ENCODE results near the gene PCDHA2. TPM values are rescaled to one million over a fixed set of nuclear protein-coding genes. Genes with fewer than 3 reads are reported as not detected.
A peak's percentile ranks its signal among the peaks of the same experiment; 100 is the strongest.
"Not testable (repeated sequence)": the region's sequence is repeated elsewhere in the genome, so short reads cannot be mapped to it uniquely, and the experiment has no call there.

The PCDHA2 gene
- total RNA-seq, 1 donor from 2014 or later: not detected

DNA sequence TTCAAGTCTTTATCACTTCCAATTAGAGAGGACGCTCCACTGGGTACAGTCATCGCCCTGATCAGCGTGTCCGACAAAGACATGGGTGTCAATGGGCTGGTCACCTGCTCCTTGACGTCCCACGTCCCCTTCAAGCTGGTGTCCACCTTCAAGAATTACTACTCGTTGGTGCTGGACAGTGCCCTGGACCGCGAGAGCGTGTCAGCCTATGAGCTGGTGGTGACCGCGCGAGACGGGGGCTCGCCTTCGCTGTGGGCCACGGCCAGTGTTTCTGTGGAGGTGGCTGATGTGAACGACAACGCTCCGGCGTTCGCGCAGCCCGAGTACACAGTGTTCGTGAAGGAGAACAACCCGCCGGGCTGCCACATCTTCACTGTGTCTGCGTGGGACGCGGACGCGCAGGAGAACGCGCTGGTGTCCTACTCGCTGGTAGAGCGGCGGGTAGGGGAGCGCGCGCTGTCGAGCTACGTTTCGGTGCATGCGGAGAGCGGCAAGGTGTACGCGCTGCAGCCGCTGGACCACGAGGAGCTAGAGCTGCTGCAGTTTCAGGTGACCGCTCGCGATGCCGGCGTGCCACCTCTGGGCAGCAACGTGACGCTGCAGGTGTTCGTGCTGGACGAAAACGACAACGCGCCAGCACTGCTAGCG, 13.7 kb downstream of the PCDHA2 start:
- ATAC-seq; intact Hi-C loops (cut with DNase I): not testable (repeated sequence)
- peak; percentile 55 for DNase-seq (ENCODE audit: missing footprints)

DNA sequence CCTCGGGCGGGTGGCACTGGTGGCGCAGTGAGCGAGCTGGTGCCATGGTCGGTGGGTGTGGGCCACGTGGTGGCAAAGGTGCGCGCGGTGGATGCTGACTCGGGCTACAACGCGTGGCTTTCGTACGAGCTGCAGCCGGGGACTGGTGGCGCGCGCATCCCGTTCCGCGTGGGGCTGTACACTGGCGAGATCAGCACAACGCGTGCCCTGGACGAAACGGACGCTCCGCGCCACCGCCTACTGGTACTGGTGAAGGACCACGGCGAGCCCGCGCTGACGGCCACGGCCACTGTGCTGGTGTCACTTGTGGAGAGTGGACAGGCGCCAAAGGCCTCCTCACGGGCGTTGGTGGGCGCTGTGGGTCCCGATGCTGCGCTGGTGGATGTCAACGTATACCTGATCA, 14.2 kb downstream of the PCDHA2 start:
- DNase-seq (ENCODE audit: missing footprints) (no peak), ATAC-seq (no peak)
- intact Hi-C loops (cut with DNase I): no loop called here

DNA sequence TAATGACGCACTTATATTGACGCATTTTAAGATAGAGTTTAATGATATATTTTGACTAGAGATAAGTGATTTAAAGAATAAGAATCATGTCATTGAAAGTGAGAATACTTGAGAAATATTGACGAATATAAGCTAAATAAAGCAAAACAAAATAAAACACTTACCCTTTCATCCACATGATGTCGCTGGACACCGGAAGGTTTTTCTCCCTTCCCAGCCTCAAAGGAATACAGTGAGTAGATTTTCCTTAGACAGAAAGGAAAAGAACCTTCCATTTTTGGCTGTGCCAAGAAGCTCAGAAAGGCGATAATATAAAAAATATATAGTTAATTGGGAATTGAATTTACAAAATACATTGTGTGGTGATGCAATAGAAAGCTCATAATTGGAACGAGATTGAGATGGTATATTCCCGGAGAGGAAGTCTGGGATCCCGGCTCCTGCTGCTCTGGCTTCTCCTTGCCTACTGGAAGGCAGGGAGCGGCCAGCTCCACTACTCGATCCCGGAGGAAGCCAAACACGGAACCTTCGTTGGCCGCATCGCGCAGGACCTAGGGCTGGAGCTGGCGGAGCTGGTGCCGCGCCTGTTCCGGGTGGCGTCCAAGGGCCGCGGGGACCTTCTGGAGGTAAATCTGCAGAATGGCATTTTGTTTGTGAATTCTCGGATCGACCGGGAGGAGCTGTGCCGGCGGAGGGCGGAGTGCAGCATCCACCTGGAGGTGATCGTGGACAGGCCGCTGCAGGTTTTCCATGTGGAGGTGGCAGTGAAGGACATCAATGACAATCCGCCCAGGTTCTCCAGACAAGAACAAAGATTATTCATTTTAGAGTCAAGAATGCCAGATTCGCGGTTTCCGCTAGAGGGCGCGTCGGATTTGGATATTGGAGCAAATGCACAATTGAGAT, 27.0 kb downstream of the PCDHA2 start, which contains the start of gene PCDHA5:
Gene PCDHA5, plus strand, starts transcription at position 239 of the 906 bp plus-strand sequence.
- intact Hi-C loops (cut with DNase I): no loop called here
- ATAC-seq (no peak), DNase-seq (ENCODE audit: missing footprints) (peak; percentile 54)

DNA sequence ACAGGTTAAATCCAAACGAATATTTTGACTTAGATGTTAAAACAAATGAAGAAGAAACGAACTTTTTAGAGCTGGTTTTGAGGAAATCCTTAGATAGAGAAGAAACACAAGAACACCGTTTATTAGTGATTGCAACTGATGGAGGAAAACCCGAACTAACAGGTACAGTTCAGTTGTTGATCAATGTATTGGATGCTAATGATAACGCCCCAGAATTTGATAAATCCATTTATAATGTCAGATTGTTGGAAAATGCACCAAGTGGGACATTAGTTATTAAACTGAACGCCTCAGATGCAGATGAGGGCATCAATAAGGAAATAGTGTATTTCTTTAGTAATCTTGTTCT, 27.6 kb downstream of the PCDHA2 start:
- intact Hi-C loops (cut with DNase I): no loop called here
- DNase-seq (ENCODE audit: missing footprints): no peak
- no peak for ATAC-seq

DNA sequence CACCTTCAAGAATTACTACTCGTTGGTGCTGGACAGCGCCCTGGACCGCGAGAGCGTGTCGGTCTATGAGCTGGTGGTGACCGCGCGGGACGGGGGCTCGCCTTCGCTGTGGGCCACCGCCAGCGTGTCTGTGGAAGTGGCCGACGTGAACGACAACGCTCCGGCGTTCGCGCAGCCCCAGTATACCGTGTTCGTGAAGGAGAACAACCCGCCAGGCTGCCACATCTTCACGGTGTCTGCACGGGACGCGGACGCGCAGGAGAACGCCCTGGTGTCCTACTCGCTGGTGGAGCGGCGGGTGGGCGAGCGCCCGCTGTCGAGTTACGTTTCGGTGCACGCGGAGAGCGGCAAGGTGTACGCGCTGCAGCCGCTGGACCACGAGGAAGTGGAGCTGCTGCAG, 28.3 kb downstream of the PCDHA2 start:
- DNase-seq (ENCODE audit: missing footprints); intact Hi-C loops (cut with DNase I); ATAC-seq: not testable (repeated sequence)

DNA sequence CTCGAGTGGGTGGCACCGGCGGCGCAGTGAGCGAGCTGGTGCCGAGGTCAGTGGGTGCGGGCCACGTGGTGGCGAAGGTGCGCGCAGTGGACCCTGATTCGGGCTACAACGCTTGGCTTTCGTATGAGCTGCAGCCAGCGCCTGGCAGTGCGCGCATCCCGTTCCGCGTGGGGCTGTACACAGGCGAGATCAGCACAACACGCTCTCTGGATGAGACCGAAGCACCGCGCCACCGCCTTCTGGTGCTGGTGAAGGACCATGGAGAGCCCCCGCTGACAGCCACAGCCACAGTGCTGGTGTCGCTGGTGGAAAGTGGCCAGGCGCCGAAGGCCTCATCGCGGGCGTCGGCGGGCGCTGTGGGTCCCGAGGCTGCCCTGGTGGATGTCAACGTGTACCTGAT, 28.8 kb downstream of the PCDHA2 start:
- intact Hi-C loops (cut with DNase I): no loop called here
- peak; percentile 68 for DNase-seq (ENCODE audit: missing footprints)
- ATAC-seq: no peak

DNA sequence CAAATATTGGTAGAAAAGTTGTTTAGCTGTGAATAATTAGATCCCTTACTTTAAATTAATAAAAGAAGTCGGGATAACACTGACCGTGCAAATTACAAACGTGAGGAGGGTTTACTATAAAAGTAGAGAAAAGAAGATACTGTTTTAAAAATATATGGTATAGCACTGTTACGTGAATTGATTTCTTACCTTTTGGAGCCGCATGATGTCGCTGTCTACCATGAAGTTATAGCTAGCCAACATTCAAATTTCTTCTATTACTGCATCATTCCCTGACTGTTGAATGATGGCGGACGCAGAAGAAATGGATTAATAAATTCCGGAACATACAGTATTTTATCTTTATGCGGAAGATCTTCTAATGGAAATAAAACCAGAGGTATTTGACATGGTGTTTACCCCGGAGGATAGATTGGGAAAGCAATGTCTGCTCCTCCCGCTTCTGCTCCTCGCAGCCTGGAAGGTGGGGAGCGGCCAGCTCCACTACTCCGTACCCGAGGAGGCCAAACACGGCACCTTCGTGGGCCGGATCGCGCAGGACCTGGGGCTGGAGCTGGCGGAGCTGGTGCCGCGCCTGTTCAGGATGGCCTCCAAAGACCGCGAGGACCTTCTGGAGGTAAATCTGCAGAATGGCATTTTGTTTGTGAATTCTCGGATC, 33.2 kb downstream of the PCDHA2 start, which contains the start of gene PCDHA6:
Gene PCDHA6, plus strand, starts transcription at position 257 of the 658 bp plus-strand sequence. Its CDS starts 132 bp downstream, at position 389.
- intact Hi-C loops (cut with DNase I): no loop called here
- ATAC-seq: no peak
- DNase-seq (ENCODE audit: missing footprints): no peak

DNA sequence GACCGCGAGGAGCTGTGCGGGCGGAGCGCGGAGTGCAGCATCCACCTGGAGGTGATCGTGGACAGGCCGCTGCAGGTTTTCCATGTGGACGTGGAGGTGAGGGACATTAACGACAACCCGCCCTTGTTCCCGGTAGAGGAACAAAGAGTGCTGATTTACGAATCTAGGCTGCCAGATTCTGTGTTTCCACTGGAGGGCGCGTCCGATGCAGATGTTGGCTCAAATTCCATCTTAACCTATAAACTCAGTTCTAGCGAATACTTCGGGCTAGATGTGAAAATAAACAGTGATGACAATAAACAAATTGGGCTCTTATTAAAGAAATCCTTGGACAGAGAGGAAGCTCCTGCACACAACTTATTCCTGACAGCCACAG, 33.7 kb downstream of the PCDHA2 start:
- DNase-seq (ENCODE audit: missing footprints) (no peak), ATAC-seq (no peak)
- intact Hi-C loops (cut with DNase I): no loop called here

DNA sequence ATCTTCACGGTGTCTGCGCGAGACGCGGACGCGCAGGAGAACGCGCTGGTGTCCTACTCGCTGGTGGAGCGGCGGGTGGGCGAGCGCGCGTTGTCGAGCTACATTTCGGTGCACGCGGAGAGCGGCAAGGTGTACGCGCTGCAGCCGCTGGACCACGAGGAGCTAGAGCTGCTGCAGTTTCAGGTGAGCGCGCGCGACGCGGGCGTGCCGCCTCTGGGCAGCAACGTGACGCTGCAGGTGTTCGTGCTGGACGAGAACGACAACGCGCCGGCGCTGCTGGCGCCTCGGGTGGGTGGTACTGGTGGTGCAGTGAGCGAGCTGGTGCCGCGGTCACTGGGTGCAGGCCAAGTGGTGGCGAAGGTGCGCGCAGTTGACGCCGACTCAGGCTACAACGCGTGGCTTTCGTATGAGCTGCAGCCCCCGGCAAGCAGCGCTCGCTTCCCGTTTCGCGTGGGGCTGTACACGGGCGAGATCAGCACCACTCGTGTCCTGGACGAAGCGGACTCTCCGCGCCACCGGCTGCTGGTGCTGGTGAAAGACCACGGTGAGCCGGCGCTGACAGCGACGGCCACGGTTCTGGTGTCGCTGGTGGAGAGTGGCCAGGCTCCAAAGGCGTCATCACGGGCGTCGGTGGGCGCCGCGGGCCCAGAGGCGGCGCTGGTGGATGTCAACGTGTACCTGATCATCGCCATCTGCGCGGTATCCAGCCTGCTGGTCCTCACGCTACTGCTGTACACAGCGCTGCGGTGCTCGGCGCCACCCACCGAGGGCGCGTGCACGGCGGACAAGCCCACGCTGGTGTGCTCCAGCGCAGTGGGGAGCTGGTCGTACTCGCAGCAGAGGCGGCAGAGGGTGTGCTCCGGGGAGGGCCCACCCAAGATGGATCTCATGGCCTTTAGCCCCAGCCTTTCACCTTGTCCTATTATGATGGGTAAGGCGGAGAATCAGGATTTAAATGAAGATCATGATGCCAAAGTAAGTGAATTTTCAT, 35.2 kb downstream of the PCDHA2 start:
- not testable (repeated sequence) for ATAC-seq
- peak; percentile 62 for DNase-seq (ENCODE audit: missing footprints)
- intact Hi-C loops (cut with DNase I): loop anchor here (10.0 kb wide), 1 partner anchor 215 kb away; no protein-coding TSS in a partner anchor

DNA sequence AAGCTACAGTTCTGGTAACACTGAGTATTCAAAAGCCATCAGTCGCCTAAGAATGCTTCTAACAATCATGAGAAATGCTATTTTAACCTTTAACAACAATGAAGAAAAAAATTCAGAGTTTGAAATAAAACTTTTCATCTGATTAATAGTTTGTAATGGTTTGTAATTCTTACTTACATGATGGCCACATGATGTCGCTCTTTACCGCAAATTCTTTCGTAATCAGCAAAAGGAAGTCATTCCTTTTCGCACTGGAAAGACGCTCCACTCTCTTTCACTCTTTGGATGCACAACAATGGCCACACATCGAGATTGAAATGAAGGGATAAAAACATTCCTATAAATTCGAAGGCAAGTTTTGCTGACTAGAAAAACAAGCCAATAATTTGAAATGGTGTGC, 39.3 kb downstream of the PCDHA2 start, which contains the start of gene PCDHA7:
Gene PCDHA7, plus strand, starts transcription at position 277 of the 400 bp plus-strand sequence. Its CDS starts 115 bp downstream, at position 392.
- no peak for DNase-seq (ENCODE audit: missing footprints)
- no peak for ATAC-seq
- intact Hi-C loops (cut with DNase I): loop anchor here (10.0 kb wide), 1 partner anchor 211 kb away; no protein-coding TSS in a partner anchor

DNA sequence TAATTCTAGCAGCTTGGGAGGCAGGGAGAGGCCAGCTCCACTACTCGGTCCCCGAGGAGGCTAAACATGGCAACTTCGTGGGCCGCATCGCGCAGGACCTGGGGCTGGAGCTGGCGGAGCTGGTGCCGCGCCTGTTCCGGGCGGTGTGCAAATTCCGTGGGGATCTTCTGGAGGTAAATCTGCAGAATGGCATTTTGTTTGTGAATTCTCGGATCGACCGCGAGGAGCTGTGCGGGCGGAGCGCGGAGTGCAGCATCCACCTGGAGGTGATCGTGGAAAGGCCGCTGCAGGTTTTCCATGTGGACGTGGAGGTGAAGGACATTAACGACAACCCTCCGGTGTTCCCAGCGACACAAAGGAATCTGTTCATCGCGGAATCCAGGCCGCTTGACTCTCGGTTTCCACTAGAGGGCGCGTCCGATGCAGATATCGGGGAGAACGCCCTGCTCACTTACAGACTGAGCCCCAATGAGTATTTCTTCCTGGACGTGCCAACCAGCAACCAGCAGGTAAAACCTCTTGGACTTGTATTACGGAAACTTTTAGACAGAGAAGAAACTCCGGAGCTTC, 39.9 kb downstream of the PCDHA2 start:
- intact Hi-C loops (cut with DNase I): loop anchor here (10.0 kb wide), 1 partner anchor 210 kb away; no protein-coding TSS in a partner anchor
- DNase-seq (ENCODE audit: missing footprints); ATAC-seq: not testable (repeated sequence)

DNA sequence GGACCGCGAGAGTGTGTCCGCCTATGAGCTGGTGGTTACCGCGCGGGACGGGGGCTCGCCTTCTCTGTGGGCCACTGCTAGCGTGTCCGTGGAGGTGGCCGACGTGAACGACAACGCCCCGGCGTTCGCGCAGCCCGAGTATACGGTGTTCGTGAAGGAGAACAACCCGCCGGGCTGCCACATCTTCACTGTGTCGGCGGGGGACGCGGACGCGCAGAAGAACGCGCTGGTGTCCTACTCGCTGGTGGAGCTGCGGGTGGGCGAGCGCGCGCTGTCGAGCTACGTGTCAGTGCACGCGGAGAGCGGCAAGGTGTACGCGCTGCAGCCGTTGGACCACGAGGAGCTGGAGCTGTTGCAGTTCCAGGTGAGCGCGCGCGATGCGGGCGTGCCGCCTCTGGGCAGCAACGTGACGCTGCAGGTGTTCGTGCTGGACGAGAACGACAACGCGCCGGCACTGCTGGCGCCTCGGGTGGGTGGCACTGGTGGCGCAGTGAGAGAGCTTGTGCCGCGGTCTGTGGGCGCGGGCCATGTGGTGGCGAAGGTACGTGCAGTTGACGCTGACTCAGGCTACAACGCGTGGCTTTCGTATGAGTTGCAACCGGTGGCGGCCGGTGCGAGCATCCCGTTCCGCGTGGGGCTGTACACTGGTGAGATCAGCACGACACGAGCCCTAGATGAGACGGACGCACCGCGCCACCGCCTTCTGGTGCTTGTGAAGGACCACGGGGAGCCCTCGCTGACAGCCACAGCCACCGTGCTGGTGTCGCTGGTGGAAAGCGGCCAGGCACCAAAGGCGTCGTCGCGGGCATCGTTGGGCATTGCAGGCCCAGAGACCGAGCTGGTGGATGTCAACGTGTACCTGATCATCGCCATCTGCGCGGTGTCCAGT, 41.2 kb downstream of the PCDHA2 start:
- intact Hi-C loops (cut with DNase I): loop anchor here (10.0 kb wide), 1 partner anchor 209 kb away; no protein-coding TSS in a partner anchor

DNA sequence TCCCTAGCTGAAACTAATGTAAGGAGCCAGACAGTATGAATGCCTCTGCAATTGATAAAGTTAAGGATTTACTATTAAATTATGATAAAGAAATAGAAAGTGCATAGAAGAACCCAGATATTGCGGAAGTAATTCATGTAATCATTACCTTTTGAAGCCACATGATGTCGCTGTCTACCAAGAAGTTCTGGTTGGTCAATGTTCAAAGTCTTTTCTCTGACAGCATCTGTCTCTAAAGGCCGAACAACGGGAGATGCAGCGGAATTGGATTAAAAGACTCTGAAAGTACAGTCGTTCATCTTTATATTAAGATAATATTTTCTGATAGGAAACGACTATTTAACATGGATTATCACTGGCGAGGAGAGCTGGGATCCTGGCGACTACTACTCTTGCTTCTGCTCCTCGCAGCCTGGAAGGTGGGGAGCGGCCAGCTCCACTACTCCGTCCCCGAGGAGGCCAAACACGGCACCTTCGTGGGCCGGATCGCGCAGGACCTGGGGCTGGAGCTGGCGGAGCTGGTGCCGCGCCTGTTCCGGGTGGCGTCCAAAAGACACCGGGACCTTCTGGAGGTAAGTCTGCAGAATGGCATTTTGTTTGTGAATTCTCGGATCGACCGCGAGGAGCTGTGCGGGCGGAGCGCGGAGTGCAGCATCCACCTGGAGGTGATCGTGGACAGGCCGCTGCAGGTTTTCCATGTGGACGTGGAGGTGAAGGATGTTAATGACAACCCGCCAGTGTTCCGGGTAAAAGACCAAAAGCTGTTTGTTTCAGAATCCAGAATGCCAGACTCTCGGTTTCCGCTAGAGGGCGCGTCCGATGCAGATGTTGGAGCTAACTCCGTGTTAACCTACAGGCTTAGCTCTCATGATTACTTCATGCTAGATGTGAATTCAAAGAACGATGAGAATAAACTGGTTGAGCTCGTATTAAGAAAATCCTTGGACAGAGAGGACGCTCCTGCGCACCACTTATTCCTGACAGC, 46.6 kb downstream of the PCDHA2 start, which contains the start of gene PCDHA8:
Gene PCDHA8, plus strand, starts transcription at position 210 of the 985 bp plus-strand sequence. Its CDS starts 135 bp downstream, at position 345.
- no peak for DNase-seq (ENCODE audit: missing footprints)
- ATAC-seq: no peak
- intact Hi-C loops (cut with DNase I): no loop called here

More for the DNA sequence above, 41.2 kb downstream of the PCDHA2 start:
- ATAC-seq: no peak
- peak; percentile 59 for DNase-seq (ENCODE audit: missing footprints)

DNA sequence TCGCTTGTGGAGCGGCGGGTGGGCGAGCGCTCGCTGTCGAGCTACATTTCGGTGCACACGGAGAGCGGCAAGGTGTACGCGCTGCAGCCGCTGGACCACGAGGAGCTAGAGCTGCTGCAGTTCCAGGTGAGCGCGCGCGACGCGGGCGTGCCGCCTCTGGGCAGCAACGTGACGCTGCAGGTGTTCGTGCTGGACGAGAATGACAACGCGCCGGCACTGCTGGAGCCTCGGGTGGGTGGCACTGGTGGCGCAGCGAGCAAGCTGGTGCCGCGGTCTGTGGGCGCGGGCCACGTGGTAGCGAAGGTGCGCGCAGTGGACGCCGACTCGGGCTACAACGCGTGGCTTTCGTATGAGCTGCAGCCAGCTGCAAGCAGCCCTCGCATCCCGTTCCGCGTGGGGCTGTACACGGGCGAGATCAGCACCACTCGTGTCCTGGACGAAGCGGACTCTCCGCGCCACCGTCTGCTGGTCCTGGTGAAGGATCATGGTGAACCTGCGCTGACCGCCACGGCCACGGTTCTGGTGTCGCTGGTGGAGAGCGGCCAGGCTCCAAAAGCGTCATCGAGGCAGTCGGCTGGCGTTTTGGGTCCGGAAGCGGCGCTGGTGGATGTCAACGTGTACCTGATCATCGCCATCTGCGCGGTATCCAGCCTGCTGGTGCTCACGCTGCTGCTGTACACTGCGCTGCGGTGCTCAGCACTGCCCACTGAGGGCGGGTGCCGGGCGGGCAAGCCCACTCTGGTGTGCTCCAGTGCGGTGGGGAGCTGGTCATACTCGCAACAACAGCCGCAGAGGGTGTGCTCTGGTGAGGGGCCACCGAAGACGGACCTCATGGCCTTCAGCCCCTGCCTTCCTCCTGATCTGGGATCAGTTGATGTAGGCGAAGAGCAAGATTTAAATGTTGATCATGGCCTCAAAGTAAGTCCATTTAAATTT, 48.4 kb downstream of the PCDHA2 start:
- DNase-seq (ENCODE audit: missing footprints) (no peak), ATAC-seq (no peak)
- intact Hi-C loops (cut with DNase I): no loop called here
